ENCODE results near the gene EXOSC2. TPM values are rescaled to one million over a fixed set of nuclear protein-coding genes. Genes with fewer than 3 reads are reported as not detected.

EXOSC2 gene
- total and polyA plus RNA-seq, 2 donors (not counting 1 experiment from before 2014, with no cell fraction given): 22.0 to 29.6 TPM

Other genes starting within 250 kb of the EXOSC2 start
- 223 and 276 TPM in 2 replicates for gene ASS1, start 248.8 kb upstream of the EXOSC2 start, total RNA-seq
- 44.7 and 65.0 TPM in 2 replicates for gene ASS1, start 248.8 kb upstream of the EXOSC2 start, polyA plus RNA-seq
- 33.6 and 36.2 TPM in 2 replicates for gene FUBP3, start 114.2 kb upstream of the EXOSC2 start, total RNA-seq
- gene FUBP3, start 114.2 kb upstream of the EXOSC2 start, polyA plus RNA-seq: 35.7 and 43.2 TPM in 2 replicates
- gene PRDM12, start 29.2 kb upstream of the EXOSC2 start, total RNA-seq: not detected in 2 replicates
- 0.02 TPM in 1 of 2 replicates, not detected in the other for gene PRDM12, start 29.2 kb upstream of the EXOSC2 start, polyA plus RNA-seq
- gene ABL1, start 141.5 kb downstream of the EXOSC2 start, total RNA-seq: 47.8 and 65.4 TPM in 2 replicates
- 44.3 and 46.6 TPM in 2 replicates for gene ABL1, start 141.5 kb downstream of the EXOSC2 start, polyA plus RNA-seq
- not detected in 2 replicates for gene QRFP, start 203.0 kb downstream of the EXOSC2 start, total RNA-seq
- gene QRFP, start 203.0 kb downstream of the EXOSC2 start, polyA plus RNA-seq: not detected in 2 replicates
- gene FIBCD1, start 245.5 kb downstream of the EXOSC2 start, total RNA-seq: 7.3 and 9.8 TPM in 2 replicates
- 7.2 and 28.0 TPM in 2 replicates for gene FIBCD1, start 245.5 kb downstream of the EXOSC2 start, polyA plus RNA-seq